GM19438 (cell line): Measurements from ENCODE around the gene MICAL3.
"Not testable (repeated sequence)": the region's sequence is repeated elsewhere in the genome, so short reads cannot be mapped to it uniquely, and the experiment has no call there.

Experiments used
- ATAC-seq: cut with Tn5 transposase; IDR thresholded peaks from one replicate; pipeline ENCODE4 v1.9.1; 2021; ENCODE audit warnings: low read depth; ENCODE audit not compliant: unreplicated experiment

The MICAL3 gene

DNA sequence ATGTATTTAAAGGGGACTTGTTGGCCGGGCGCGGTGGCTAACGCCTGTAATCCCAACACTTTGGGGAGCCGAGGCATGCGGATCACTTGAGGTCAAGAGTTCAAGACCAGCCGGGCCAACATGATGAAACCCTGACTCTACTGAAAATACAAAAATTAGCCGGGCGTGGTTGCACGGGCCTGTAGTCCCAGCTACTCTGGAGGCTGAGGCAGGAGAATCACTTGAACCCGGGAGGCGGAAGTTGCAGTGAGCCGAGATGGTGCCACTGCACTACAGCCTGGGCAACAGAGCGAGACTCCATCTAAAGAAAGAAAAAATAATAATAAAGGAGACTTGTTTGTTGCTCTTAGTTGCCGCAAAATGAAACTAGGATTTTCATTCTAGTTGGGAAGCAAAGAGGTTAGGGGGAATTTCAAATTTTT, 22.5 kb downstream of the MICAL3 start:
- not testable (repeated sequence) for ATAC-seq

DNA sequence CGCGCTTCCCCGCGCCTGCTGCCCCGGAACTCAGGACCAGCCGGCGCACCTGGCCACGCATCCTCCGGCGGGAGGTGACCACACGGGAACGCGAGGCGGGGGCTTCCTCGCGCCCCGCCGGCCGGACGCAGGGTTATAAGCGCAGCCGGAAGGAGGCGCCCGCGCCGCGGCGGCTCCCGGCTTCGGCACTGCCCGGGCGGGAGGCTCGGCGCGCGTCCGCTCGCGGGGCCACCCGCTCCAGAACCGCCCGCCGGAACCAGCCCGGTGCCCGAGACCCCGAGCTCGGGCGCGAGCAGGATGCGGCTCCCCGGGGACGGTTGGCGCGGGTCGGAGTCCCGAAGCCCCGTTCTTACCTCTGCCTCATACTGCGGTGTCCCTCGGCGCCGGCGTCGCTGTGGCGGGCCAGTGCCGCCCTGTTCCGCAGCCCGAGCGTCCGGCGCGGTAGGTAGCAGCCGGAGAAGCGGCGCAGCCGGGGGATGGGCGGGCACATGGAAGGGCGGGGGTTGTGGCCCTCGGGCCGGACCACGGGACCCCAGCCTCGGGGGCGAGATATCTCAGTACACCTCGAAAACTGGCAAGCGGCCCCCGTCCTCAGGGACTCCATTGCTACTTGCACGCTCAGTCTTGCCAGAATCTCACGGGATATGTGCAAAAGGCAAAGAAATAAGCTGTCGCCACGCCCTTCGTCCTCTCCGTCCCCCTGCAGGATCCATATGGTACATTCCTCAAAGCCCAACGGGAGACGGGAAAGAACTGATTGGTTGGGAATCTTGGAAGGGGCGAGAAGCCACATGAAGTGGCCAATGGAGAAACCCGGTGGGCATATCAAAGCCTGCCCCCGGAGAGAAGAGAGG, 23.1 kb downstream of the MICAL3 start:
- ATAC-seq, result no peak

DNA sequence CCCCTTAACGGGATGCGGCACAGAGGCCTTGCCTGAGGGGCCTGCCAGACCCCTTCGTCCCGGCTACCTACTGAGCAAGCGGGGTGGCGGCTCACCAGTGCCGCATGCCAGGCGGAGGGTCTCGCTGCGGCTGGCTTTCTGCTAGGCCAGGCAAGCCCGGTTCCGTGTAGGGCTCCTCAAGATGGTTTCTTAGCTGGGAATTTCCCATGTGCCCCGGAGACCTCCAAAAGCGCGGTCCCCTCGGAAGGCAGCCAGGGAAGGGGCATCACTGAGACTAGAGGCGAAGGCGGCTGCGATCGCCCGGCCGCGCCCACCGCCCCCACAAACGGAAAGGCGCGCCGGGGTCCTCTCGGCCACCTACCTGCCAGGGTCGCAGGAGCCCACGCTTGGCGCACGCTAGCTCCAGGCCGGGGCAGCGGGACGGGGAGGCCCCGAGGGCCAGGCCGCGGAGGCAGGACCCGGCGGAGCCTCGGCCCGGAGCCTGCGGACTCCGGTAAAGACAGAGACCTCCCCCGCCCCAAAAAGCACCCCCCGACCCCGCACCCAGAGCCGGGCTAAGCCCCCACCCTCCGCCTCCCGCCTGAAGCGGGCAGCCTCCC, 23.8 kb downstream of the MICAL3 start:
- ATAC-seq, result no peak

DNA sequence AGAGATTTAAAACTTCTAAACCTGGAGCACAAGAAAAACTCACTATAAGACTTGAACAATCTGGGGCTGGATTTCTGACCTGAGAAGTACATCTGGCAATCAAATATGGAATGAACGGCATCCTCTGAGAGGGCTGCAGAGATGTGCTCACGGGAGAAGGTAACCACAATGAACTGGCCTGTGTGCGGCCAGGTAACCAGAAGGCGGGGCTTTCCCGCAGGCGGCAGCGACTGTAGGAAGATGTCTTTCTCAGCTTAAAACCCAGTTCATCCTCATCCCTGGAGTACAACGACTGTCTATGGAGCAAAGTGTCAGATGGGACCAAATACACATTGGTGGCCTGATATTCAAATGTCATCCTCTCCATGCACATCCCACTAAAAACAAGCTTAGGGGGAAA, 24.5 kb downstream of the MICAL3 start:
- no peak for ATAC-seq

DNA sequence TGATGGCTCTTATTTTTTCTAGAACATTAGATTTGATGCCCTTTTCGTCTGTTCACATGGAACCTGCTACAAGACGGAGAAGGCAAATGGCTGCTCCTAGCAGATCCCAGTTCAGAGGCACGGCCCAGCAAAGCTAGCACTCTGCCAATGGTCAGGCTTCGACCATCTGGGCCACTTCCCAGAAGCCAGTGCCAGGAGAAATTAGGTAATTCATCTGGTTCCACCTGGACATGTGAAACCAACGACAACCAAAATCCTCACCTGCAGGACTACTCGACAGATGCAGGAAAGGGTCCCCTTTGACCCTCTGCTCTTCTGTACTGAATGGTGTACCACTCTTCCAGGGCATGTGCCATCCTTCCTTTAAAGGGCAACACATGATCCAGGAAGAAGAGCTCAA, 25.4 kb downstream of the MICAL3 start:
- no peak for ATAC-seq

DNA sequence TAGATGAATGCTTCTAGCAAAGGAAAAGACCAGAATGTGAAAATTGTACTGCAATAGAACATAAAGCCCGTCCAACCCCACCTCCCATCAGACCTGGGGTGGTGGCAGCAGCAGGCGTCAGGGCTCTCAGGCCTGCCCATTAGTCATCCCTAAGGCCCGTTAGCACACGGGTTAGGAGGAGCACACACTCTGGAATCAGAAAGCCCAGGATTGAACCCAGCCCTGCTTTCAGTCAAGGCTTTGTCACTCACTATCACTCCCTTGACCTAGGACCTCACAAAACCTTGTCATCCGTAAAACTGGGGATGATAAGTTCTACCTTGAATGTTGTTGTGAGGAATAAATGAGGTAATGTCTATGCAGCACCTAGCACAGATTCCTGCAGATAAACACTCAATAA, 26.9 kb downstream of the MICAL3 start:
- no peak for ATAC-seq

DNA sequence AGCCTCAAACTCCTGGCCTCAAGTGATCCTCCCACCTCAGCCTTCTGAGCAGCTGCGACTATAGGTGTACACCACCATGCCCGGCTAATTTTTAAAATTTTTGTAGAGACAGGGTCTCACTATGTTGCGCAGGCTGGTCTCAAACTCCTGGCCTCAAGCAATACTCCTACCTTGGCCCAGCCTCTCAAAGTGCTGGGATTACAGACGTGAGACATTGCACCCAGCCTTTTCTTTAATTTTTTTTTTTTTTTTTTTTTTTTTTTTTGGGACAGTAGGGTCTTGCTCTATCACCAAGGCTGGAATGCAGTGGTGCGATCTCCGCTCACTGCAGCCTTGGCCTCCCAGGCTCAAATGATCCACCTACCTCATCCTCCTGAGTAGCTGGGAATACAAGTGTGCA, 29.1 kb downstream of the MICAL3 start:
- ATAC-seq, result not testable (repeated sequence)

DNA sequence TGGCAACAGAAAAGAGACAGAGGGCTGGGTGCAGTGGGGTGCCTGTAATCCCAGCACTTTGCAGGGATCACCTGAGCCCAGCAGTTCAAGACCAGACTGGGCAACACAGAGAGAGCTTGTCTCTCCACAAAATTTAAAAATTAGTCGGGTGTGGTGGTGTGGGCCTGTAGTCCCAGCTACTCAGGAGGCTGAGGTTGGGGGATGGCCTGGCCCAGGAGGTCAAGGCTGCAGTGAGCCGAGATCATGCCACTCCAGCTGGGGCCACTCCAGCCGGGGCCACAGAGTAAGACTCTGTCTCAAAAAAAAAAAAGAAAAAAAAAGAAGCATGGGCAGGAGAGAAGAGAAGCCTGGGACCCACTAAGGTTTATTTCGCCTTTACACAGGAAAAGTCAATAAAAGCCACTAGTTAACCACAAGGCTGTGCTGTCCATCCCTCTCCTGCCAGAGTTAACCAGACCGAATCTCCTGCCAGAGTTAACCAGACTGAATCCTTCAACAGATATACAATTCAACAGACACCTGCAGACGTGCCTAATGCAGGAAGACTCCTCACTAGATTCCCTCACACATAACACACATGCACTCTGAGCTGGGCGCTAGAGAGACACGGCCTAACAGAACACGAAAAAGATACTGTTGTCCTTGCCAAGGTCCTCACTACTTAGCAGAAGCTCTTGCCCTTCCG, 29.8 kb downstream of the MICAL3 start:
- no peak for ATAC-seq

DNA sequence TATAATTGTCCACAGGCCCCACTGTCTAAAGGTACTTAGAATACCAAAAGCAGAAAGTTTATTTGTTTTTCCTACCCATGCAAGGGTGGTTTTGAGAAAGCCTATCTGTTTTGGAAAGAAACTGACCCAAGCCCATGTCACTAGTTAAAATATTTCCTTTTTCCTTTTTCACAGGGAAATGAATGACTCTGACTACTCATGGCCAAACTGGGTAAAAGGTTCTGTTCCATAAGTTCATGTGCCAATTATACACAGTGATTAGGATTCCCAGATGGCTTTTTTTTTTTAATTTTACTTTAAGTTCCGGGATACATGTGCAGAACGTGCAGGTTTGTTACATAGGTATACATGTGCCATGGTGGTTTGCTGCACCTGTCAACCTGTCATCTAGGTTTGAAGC, 31.4 kb downstream of the MICAL3 start:
- not testable (repeated sequence) for ATAC-seq

DNA sequence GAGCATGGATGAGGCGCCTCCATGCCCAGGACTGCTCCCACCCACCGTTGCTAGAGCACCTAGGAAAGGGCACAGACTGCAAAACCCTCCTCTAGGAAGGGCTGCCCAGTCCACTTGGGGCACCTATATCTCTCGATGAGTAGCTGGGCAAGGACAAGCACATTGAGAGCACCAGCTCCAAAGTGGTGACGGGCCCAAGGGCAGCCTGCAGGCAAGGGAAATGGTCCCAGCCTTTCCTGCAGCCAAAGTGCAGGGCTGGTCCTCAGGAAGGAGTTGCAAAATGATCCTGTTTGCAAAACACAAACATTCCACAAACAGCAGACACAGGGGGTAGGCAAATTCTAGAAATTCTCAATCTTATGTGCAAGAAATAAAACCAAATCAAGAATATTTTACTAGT, 32.4 kb downstream of the MICAL3 start:
- not testable (repeated sequence) for ATAC-seq

DNA sequence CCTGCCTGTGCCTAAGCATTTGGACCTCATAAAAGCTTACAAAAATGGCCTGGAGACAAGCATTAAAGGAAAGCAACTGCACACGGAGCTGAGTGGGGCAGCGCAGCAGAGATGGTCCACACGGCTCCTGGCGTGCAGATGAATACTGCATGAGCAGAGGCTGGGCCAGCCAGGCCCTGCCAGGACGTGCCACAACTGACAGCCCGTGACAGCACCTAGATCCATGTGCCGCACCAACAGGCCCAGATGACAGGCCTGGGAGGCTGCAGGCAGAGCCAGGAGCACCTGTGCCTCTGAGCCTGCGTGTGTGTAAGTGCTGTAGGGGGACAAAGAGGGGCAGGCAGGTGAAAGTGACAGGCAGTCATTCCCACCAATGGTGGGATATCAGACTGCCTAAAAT, 33.4 kb downstream of the MICAL3 start:
- ATAC-seq, result no peak

DNA sequence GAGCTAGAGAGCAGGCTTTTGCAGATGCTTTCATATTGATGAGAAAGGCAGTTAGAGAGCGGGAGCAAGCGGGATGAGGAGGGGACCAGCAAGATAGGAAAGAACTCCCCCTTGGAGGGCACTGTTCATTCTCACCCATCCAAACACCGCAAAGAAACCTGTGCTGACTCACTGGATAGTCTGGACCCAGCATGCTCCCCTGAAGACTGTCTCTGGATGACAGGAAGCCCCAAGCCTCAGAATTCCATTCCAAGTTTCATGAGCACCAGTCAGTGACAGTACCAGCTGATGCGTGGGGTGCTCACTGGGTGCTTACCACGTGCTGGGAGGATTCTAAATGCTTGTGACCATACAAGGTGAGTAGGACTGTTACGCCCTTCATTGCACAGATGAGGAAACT, 34.2 kb downstream of the MICAL3 start:
- no peak for ATAC-seq

DNA sequence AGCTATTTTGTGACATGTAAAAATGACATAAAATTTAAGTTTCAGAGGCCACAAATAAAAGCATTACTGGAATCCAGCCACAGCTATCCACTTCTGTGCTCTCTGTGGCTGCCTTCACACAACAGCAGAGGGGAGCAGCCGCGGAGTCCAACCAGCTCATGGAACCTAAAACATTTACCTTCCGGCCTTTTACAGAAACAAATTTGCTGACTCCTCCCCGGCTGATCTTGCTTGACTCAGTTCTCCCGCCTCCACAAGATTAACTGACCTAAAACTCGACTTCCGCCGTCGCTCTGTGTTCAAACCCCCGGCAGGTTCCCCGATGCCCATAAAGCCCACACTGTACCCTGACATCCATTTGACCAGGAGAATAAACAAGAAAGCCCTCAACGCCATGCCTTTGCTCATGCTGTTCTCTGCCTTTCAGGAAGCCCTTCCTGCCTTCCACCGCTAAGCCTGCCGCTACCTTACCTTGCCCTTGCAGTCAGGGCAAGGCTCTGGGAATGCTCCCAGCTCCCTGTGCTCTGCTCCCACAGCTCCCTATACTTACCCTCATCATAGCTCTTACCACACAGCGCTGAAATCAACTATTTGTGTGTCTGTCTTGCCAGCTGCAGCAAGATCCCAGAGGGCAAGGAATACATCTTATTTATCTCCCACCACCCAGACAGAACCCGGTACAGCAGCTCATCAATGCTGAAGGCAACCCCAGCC, 35.4 kb downstream of the MICAL3 start:
- ATAC-seq, result no peak

DNA sequence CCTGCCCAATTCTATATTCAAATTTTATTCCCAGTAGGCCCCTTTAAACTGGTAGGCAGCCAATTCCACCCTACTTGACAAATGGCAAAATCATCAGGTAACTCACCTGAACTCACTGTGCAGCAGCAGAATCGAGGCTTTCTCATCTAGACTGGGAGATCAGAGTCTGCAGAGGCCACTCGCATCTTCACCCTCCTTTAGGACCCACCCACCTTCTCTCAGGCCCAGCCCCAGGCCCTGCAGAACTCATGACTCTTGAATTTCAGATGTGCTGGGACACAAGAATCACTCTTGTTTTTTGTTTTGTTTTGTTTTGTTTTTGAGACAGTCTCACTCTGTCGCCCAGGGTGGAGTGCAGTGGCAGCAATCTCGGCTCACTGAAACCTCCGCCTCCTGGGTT, 38.8 kb downstream of the MICAL3 start:
- ATAC-seq, result no peak

DNA sequence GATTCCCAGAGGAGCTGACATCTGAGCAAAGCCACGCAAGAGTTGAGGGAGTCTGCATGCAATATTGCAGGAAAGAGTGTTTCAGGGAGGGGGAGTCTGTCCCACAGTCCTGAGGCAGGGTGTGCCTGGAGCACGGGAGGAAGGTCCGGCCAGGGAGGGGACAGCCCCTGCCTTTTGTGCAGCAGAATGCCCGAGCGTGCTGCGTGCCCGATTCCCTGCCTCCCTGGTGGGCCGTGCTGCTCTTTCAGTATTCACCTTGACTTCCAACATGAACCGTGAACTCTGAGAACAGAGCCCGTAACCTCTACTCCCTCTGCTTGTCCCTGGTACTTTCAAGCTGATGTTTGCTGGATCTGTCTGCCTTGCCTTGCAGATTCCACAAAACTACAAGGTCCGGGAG, 39.3 kb downstream of the MICAL3 start:
- not testable (repeated sequence) for ATAC-seq

DNA sequence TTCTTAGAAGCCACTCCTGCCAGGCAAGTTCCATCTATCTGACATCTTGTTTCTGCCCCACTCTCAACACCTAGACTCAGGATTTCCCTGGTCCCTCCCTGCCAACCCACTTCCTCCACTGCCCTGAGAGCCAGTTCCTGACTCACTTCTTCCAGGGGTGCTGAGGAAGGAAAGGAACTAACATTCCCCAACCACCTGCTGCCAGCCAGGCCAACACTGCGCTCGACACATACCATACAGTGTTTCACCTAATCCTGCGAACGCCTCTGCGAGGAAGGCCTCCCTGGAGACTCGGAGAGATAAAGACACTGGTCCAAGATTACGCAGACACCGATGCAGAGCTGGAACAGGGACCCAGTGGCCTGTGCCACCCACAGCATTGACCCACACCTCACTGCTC, 40.2 kb downstream of the MICAL3 start:
- ATAC-seq, result no peak

DNA sequence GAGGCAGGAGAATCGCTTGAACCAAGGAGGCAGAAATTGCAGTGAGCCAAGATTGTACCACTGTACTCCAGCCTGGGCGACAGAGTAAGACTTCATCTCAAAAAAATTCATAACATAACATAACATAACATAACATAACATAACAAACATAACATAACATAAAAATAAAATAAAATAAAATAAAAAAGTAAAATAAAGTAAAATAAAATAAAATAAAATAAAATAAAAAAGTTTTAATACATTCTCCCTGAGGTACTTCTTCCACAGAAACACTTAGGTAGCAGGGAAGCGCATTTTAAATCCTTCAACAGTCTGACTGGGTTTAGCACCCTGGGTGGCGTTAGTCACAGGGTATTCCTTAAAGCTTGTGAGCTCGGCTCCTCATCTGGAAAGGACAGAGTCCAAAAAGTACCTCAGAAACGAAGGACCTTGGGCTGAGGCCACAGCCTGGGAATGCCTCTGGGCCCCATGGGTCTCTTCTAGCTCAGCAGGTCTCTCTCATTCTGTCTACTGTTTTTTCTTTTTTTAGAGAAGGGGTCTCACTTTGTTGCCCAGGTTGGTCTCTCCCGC, 41.7 kb downstream of the MICAL3 start:
- ATAC-seq, result no peak

DNA sequence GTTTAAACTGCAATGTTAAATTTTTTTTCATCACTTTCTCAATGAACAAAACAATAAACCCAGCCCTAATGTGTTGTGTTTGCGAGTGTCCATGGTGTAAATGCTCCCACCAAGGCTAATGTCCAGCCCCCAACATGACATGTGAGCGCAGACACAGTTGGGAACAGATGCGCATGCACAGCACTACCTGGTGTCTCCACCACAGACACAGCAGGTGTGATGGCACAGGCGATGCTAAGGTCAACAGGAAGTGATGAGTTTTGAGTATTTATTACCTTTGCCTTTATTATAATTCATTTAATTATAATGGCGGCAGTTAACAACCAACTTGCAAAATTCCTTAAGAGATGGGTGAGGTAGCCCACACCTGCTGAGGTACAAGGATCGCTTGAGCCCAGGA, 42.9 kb downstream of the MICAL3 start:
- no peak for ATAC-seq

DNA sequence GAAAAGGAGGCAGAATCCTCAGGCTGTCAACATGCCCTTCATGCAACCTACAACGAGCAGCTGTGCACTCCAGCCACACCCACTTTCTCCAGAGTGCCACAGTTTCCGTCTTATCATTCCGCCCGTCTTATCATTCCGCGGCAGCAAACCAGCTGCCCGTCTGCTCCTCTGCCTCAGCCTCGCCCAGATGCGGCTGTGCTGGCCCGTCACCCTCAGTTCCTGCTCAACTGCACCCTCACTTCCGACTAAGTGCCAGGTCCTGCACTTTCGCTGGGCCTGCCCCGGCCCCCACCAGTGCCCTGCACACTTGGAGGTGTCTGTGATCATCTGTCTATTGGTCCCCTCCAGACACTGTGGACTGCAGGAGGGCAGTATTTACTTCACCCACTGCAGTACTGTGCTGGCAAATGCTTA, 43.7 kb downstream of the MICAL3 start:
- no peak for ATAC-seq

DNA sequence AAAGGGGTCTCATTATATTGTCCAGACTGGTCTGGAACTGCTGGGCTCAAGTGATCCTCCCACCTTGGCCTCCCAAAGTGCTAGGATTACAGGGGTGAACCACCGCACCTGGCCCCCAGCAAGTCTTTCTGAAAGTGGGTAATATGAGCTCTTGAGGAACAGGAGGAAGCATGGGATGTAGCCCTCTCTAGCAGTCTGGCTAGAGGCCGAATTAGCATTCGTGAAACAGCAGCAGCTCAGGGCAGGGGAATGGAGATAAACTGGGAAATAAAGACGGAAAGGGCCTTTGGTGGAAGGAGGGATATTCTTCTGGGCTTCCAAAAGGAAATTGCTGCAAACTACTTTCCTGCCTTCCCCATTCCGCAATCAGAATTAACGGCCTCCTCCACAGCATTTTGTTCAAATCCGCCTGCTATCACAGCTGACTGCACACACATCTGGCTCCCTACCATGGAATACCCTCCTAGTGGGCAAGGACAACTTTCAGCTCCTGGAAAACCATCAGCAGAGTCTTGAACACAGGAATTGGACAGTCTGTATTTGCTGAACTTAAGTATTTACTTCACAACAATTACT, 44.3 kb downstream of the MICAL3 start:
- ATAC-seq, result no peak
